GM12878 (cell line): ENCODE results near the gene TBKBP1. TPM values are rescaled to one million over a fixed set of nuclear protein-coding genes. Genes with fewer than 3 reads are reported as not detected.

ENCODE experiments used
- ATAC-seq: fragments of 200-7000 bp; cut with Tn5 transposase; 3 replicates; pipeline ENCODE4 v1.9.1; 2020; ENCODE audit warnings: mild to moderate bottlenecking, moderate library complexity
- BruUV-seq: library from RNA; stranded (reverse); fragments of 400-500 nt; replicated peaks from 2 replicates; lab custom pipeline; 2021; lab: Mats Ljungman, UMichigan
- CTCF ChIA-PET: fragments of 300-600 bp; sonication (Branson Sonifier 250); formaldehyde crosslinking; extraction: SDS; loops from one replicate; lab custom pipeline; 2021; ENCODE audit warnings: inconsistent platforms; lab: Yijun Ruan, JAX
- POLR2A ChIA-PET: fragments of 350-600 bp; formaldehyde crosslinking; extraction: SDS; loops from one replicate; lab custom pipeline; 2021; ENCODE audit warnings: inconsistent platforms; lab: Charles Lee
- RAD21 ChIA-PET: fragments of 300-600 bp; sonication (Branson Sonifier 250); formaldehyde crosslinking; loops from one replicate; lab custom pipeline; 2023; ENCODE audit warnings: antibody characterized with exemption; ENCODE audit not compliant: unreplicated experiment; lab: Charles Lee
- SMC1A ChIA-PET: fragments of 300-600 bp; sonication (Branson Sonifier 250); formaldehyde crosslinking; loops from one replicate; lab custom pipeline; 2023; ENCODE audit not compliant: unreplicated experiment, uncharacterized antibody; lab: Charles Lee
- DNase-seq: peaks from one replicate; pipeline ENCODE4 v3.0.0-alpha.2; 2011; ENCODE audit warnings: low read depth, low spot score
- FAIRE-seq: peaks from 3 replicates; lab custom pipeline; 2011; peaks lifted over from hg19 to GRCh38; lab: Jason Lieb, UNC
- H2AFZ ChIP-seq: 2 replicates; pipeline ENCODE4 v1.6.0; 2011; ENCODE audit warnings: low read depth, low read length, control low read depth; ENCODE audit not compliant: control insufficient read depth
- H3K27ac ChIP-seq: 2 replicates; pipeline ENCODE4 v1.5.1; 2011; ENCODE audit warnings: control low read depth; ENCODE audit not compliant: control insufficient read depth, insufficient read depth
- H3K27me3 ChIP-seq, 2 experiments: replicated peaks in 1 of 2; 2 replicates each; pipeline versions ENCODE4 v1.6.0 to v1.6.1; 2011; ENCODE audit warnings: low read length in 1 of 2; ENCODE audit not compliant: control insufficient read depth in 2 of 2, insufficient read depth in 2 of 2
- H3K36me3 ChIP-seq, 2 experiments: 2 replicates each; pipeline ENCODE4 v1.5.1; 2011; ENCODE audit warnings: low read length in 1 of 2; ENCODE audit not compliant: control insufficient read depth in 2 of 2, insufficient read depth in 2 of 2
- H3K4me1 ChIP-seq: 2 replicates; pipeline ENCODE4 v1.6.1; 2011; ENCODE audit warnings: mild to moderate bottlenecking, low read length, moderate library complexity, mixed read lengths; ENCODE audit not compliant: control insufficient read depth, insufficient read depth
- H3K4me2 ChIP-seq: 2 replicates; pipeline ENCODE4 v1.6.0; 2011; ENCODE audit warnings: control low read depth; ENCODE audit not compliant: control insufficient read depth, insufficient read depth
- H3K4me3 ChIP-seq: fragments of 200-600 bp; sonication (generic); 2 replicates; pipeline ENCODE4 v1.5.1; 2016
- H3K79me2 ChIP-seq: 2 replicates; pipeline ENCODE4 v1.6.0; 2011; ENCODE audit warnings: low read length; ENCODE audit not compliant: control insufficient read depth, insufficient read depth
- H3K9ac ChIP-seq: 2 replicates; pipeline ENCODE4 v1.8.0; 2011; ENCODE audit warnings: low read length, control low read depth, mixed read lengths; ENCODE audit not compliant: control insufficient read depth, insufficient read depth
- H3K9me3 ChIP-seq: replicated peaks from 3 replicates; pipeline ENCODE4 v1.5.1; 2011; ENCODE audit warnings: mild to moderate bottlenecking, low read length; ENCODE audit not compliant: control insufficient read depth, insufficient read depth
- H4K20me1 ChIP-seq: 2 replicates; pipeline ENCODE4 v1.6.0; 2011; ENCODE audit not compliant: control insufficient read depth, insufficient read depth
- KAT2A ChIP-seq: conservative IDR thresholded peaks from 2 replicates; pipeline ENCODE4 v1.6.1; 2011; ENCODE audit warnings: low read depth, low read length; ENCODE audit not compliant: control insufficient read depth
- NR2F1 ChIP-seq: fragments of 450-650 bp; conservative IDR thresholded peaks from 2 replicates; pipeline ENCODE4 v1.6.1; 2017; ENCODE audit warnings: mild to moderate bottlenecking
- PAX5 ChIP-seq: IDR thresholded peaks from 2 replicates; pipeline ENCODE4 v1.6.1; 2011; ENCODE audit warnings: low read depth, low read length, borderline replicate concordance
- WGBS: methylation state at CpG from one replicate; pipeline ENCODE4 v1.1.6; 2016; ENCODE audit warnings: low lambda C conversion rate; ENCODE audit not compliant: insufficient replicate concordance, insufficient coverage; ENCODE audit errors: missing lambda C conversion rate; 5-methylcytosine and 5-hydroxymethylcytosine counted together
- in situ Hi-C: fragments of 300-500 bp; cut with MboI; formaldehyde crosslinking; loops from 9 replicates; pipeline ENCODE4 v1.14.3; 2018; ENCODE audit warnings: mixed read lengths
- intact Hi-C: fragments of 100-400 bp; cut with micrococcal nuclease; formaldehyde crosslinking; loops from one replicate; pipeline ENCODE4 v1.14.2; 2022; ENCODE audit not compliant: unreplicated experiment
- polyA plus RNA-seq, 11 experiments: library from polyadenylated mRNA; depleted of rRNA in 4 of 11; unstranded in 6 of 11; stranded (reverse) in 5 of 11; fragments of >200 nt; fragmentation: Nextera tagmentation in 4 of 11; fragmentation: Illumina TruSeq in 1 of 11; extraction: Ambion mirVana in 4 of 11; extraction: Trizol in 1 of 11; gene quantifications; 1 replicate in 1 of 11; 2 replicates in 10 of 11; pipeline versions ENCODE4 v1.2.1 to v1.2.3, GENCODE V29; 2011 to 2016; ENCODE audit warnings: inconsistent platforms in 2 of 11, missing spikeins in 2 of 11, low read depth in 1 of 11
- total RNA-seq, 4 experiments: library from RNA; depleted of rRNA in 3 of 4; stranded (reverse); fragments of >200 nt in 3 of 4; fragmentation: Illumina TruSeq in 1 of 4; extraction: Trizol in 1 of 4; gene quantifications; 2 replicates each; pipeline versions ENCODE4 v1.2.1 to v1.2.3, GENCODE V29; 2013 to 2021

The TBKBP1 gene
- total and polyA plus RNA-seq, 10 of the 15 experiments (the other 5 are each of a cell fraction or from before 2014, with no cell fraction given), result 0.11 to 2.7 (median 0.74) TPM; not detected in 3

GRCh38 chr17:47696717-47697642 is 3.0 kb downstream of the TBKBP1 start:
- Histone ChIP-seq H2AFZ (no peak overlapping the region), H3K9ac (no peak overlapping the region), H3K4me2 (no peak overlapping the region), H3K27ac (no peak overlapping the region), H3K79me2 (no peaks in the 10 kb centered on the region), H4K20me1 (no peaks in the 10 kb centered on the region; the same call in 1 of the 2 replicates), H3K27me3 (no peaks in the 10 kb centered on the region; a peak in 1 of 4 replicates), H3K4me3 (no peak overlapping the region), H3K9me3 (no peaks in the 10 kb centered on the region), H3K4me1 (peaks cover 16% of the 10 kb centered on the region), H3K36me3 (no peaks in the 10 kb centered on the region)
- BruUV-seq, result no TSS peak
- 33% methylated on average over 11 of the region's 11 CpGs for WGBS
- intact Hi-C loops (no loop called here), in situ Hi-C loops (loop anchor here (10.0 kb wide), 1 partner anchor 108 kb away; no protein-coding TSS in a partner anchor)
- ChIA-PET CTCF (interaction anchor here (0.5 to 6.8 kb wide), 9 partner anchors 10 to 105 kb away, joined by 3 to 242 read pairs (median 5); partner anchors contain the start of gene TBX21), SMC1A (interaction anchor here (0.8 to 2.3 kb wide), 10 partner anchors 16 to 52 kb away, joined by 3 to 13 read pairs (median 8); partner anchors contain the start of gene TBX21), POLR2A (interaction anchor here (0.8 to 9.2 kb wide), 2 partner anchors 20 to 45 kb away, joined by 3 to 76 read pairs; no protein-coding TSS in a partner anchor), RAD21 (interaction anchor here (1.4 to 9.9 kb wide), 6 partner anchors 11 to 105 kb away, joined by 4 to 142 read pairs (median 41); partner anchors contain the start of gene TBX21)
- no peak; the same call in 2 of the 3 replicates for ATAC-seq
- TF ChIP-seq PAX5 (peak; percentile 88), NR2F1 (0 out of 2 replicates have a peak, but pooled peaks have one; percentile 15), KAT2A (no peak)
- FAIRE-seq, result no peak
- DNase-seq, result no peak
